Endothelial cell of umbilical vein (primary cell): ENCODE data around the gene TMEM205. TPM values are rescaled to one million over a fixed set of nuclear protein-coding genes. Genes with fewer than 3 reads are reported as not detected.

Source experiments
- BruUV-seq: library from RNA; stranded (reverse); fragments of 400-500 nt; replicated peaks from 2 replicates; lab custom pipeline; 2021; lab: Mats Ljungman, UMichigan
- CTCF ChIA-PET: fragments of 300-600, 350-600 bp; sonication (Branson Sonifier 250); formaldehyde crosslinking; loops from one replicate; lab custom pipeline; 2021; ENCODE audit warnings: antibody characterized with exemption, inconsistent platforms; lab: Charles Lee
- POLR2A ChIA-PET: fragments of 300-600, 350-600 bp; sonication (Branson Sonifier 250); formaldehyde crosslinking; loops from one replicate; lab custom pipeline; 2021; ENCODE audit warnings: antibody characterized with exemption, inconsistent platforms; lab: Charles Lee
- DNase-seq: peaks from one replicate; pipeline ENCODE4 v3.0.0-alpha.2; 2011; ENCODE audit warnings: low read depth, low spot score
- FAIRE-seq: peaks from 2 replicates; lab custom pipeline; 2011; peaks lifted over from hg19 to GRCh38; lab: Jason Lieb, UNC
- H2AFZ ChIP-seq: 2 replicates; pipeline ENCODE4 v1.6.0; 2012; ENCODE audit warnings: low read depth, low read length, control low read depth, inconsistent platforms
- H3K27ac ChIP-seq: 2 replicates; pipeline ENCODE4 v1.5.1; 2011; ENCODE audit warnings: low read depth, mild to moderate bottlenecking, control low read depth, low read length, moderate library complexity; ENCODE audit not compliant: insufficient read depth
- H3K27me3 ChIP-seq, 2 experiments: 2 replicates each; pipeline versions ENCODE4 v1.6.0 to v1.6.1; 2011; ENCODE audit warnings: low read length in 2 of 2, mixed read lengths in 1 of 2; ENCODE audit not compliant: control insufficient read depth in 2 of 2, insufficient read depth in 2 of 2
- H3K36me3 ChIP-seq, 2 experiments: 2 replicates in 1 of 2; 3 replicates in 1 of 2; pipeline ENCODE4 v1.5.1; 2011; ENCODE audit warnings: low read length in 2 of 2, mild to moderate bottlenecking in 1 of 2, moderate library complexity in 1 of 2; ENCODE audit not compliant: control insufficient read depth in 2 of 2, insufficient read depth in 2 of 2; ENCODE audit errors: extremely low read depth in 1 of 2
- H3K4me1 ChIP-seq: 3 replicates; pipeline ENCODE4 v1.5.1; 2011; ENCODE audit warnings: mild to moderate bottlenecking, low read length; ENCODE audit not compliant: control insufficient read depth, insufficient read depth; ENCODE audit errors: extremely low read depth
- H3K4me2 ChIP-seq: 2 replicates; pipeline ENCODE4 v1.6.1; 2011; ENCODE audit warnings: low read length, control low read depth, mixed read lengths; ENCODE audit not compliant: insufficient read depth
- H3K4me3 ChIP-seq, 3 experiments: fragments of 200-600 bp in 1 of 3; sonication (generic), shearing (Covaris generic) in 1 of 3; replicated peaks in 1 of 3; 2 replicates each; pipeline ENCODE4 v1.5.1; 2011 to 2016; ENCODE audit warnings: control low read depth in 3 of 3, low read length in 3 of 3, mild to moderate bottlenecking in 2 of 3, inconsistent platforms in 1 of 3, low read depth in 1 of 3, moderate library complexity in 1 of 3; ENCODE audit not compliant: insufficient read depth in 1 of 3
- H3K79me2 ChIP-seq: 2 replicates; pipeline ENCODE4 v1.6.0; 2012; ENCODE audit warnings: low read length, inconsistent platforms; ENCODE audit not compliant: control insufficient read depth, insufficient read depth
- H3K9ac ChIP-seq: replicated peaks from 2 replicates; pipeline ENCODE3; 2011; ENCODE audit warnings: low read length, control low read depth; ENCODE audit not compliant: insufficient read depth; ENCODE audit errors: extremely low read depth
- H3K9me1 ChIP-seq: replicated peaks from 3 replicates; pipeline ENCODE4 v1.6.0; 2011; ENCODE audit warnings: mild to moderate bottlenecking, low read length; ENCODE audit not compliant: control insufficient read depth, insufficient read depth; ENCODE audit errors: extremely low read depth
- H3K9me3 ChIP-seq: replicated peaks from 2 replicates; pipeline ENCODE4 v1.5.1; 2012; ENCODE audit warnings: low read length, inconsistent platforms; ENCODE audit not compliant: control insufficient read depth, insufficient read depth
- H4K20me1 ChIP-seq: replicated peaks from 2 replicates; pipeline ENCODE3; 2011; ENCODE audit warnings: mild to moderate bottlenecking, low read length; ENCODE audit not compliant: control insufficient read depth, insufficient read depth; ENCODE audit errors: extremely low read depth
- EZH2 ChIP-seq: IDR thresholded peaks from 2 replicates; pipeline ENCODE4 v1.6.1; 2012; ENCODE audit warnings: borderline replicate concordance, low read depth, mild to moderate bottlenecking, moderate library complexity, low read length, inconsistent platforms; ENCODE audit not compliant: severe bottlenecking
- FOS ChIP-seq: IDR thresholded peaks from 2 replicates; pipeline ENCODE4 v1.6.1; 2011; ENCODE audit warnings: mild to moderate bottlenecking, low read length, moderate library complexity, borderline replicate concordance; ENCODE audit not compliant: insufficient read depth
- GATA2 ChIP-seq: IDR thresholded peaks from 2 replicates; pipeline ENCODE4 v1.7.0; 2011; ENCODE audit warnings: low read depth, mild to moderate bottlenecking, moderate library complexity, mixed read lengths, low read length; ENCODE audit not compliant: insufficient read length, insufficient read depth
- JUN ChIP-seq: IDR thresholded peaks from 2 replicates; pipeline ENCODE4 v1.6.1; 2011; ENCODE audit warnings: borderline replicate concordance, low read depth; ENCODE audit not compliant: insufficient read length, insufficient read depth
- MYC ChIP-seq: IDR thresholded peaks from one replicate; pipeline ENCODE4 v1.6.1; 2011; ENCODE audit warnings: mild to moderate bottlenecking, low read depth, low read length
- POLR2A ChIP-seq: IDR thresholded peaks from 2 replicates; pipeline ENCODE4 v1.6.1; 2012; ENCODE audit warnings: low read depth, mild to moderate bottlenecking, control low read depth, low read length
- POLR2AphosphoS5 ChIP-seq: IDR thresholded peaks from 2 replicates; pipeline ENCODE4 v1.6.1; 2012; ENCODE audit warnings: low read depth, mild to moderate bottlenecking, control low read depth, low read length, moderate library complexity; ENCODE audit not compliant: insufficient read depth
- dilution Hi-C: fragments of 300-500 bp; cut with MboI; formaldehyde crosslinking; loops from one replicate; pipeline ENCODE4 v1.15.0; 2019; ENCODE audit warnings: low sequenced_read_pairs; ENCODE audit not compliant: extremely low pct_ligation_motif_present
- intact Hi-C: fragments of 100-400 bp; cut with micrococcal nuclease; formaldehyde crosslinking; loops from one replicate; pipeline ENCODE4 v1.10.0; 2022
- polyA plus RNA-seq, 4 experiments: library from polyadenylated mRNA; depleted of rRNA in 3 of 4; stranded (reverse) in 3 of 4; unstranded in 1 of 4; fragments of >200 nt; gene quantifications; 2 replicates each; pipeline versions ENCODE4 v1.2.1 to v1.2.3, GENCODE V29; 2011 to 2012; ENCODE audit warnings: missing spikeins in 1 of 4
- total RNA-seq: library from RNA; stranded (reverse); gene quantifications from 2 replicates; pipeline ENCODE4 v1.2.3, GENCODE V29; 2021
- TF ChIP-seq, protein P1 (sequence below), 2 donors: IDR thresholded peaks; 1 replicate in 1 of 2; 2 replicates in 1 of 2; pipeline ENCODE4 v1.5.1; 2011; ENCODE audit warnings: low read length in 2 of 2, mild to moderate bottlenecking in 2 of 2, moderate library complexity in 2 of 2, control low read depth in 1 of 2, inconsistent platforms in 1 of 2, low read depth in 1 of 2; ENCODE audit not compliant: insufficient read depth in 1 of 2; ENCODE audit errors: extremely low read depth in 1 of 2
- TF ChIP-seq, protein P2 (sequence below): IDR thresholded peaks from 2 replicates; pipeline ENCODE4 v1.6.1; 2011; ENCODE audit not compliant: insufficient read depth, insufficient read length

The TMEM205 gene
- total and polyA plus RNA-seq, 2 donors (not counting 3 experiments of a cell fraction or from before 2014, with no cell fraction given) = 57.3 to 345 TPM

DNA sequence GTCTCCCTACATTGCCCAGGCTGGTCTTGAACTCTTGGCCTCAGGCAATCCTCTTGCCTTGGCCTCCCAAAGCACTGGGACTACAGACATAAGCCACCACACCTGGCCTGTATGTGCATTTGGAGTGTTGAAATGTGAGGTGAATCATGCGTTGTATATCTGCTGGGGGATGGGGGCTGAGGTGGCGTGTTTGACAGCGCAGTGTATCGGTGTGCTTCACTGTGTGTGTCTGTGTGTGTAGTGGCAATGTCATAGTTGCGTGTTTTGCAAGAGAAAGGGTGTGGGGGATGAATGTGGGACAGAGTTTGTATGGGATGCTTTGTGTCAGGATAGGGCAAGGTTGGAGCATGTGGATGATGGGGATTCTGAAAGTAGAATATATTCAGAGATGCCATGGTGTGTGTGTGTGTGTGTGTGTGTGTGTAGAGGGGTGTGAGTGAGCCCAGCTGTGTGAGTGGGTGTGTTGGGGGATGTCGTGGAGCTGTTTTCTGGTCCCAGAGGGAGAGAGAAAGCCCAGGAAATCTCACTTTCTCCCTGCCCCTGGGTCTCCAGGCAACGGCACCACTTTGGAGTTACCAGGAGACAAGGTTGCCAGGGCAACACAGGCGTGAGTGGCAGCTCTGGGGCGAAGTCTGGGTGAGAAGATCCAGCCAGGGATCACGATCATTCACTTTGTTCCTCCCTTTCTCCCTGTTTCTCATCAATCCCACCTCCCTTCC, 27.3 kb upstream of the TMEM205 start:
- H3K9ac ChIP-seq = no peak overlapping the region
- FAIRE-seq (no peak), DNase-seq (no peak)
- no peak overlapping the region for H2AFZ ChIP-seq
- CTCF ChIA-PET = interaction anchor here (2.0 to 2.8 kb wide), 2 partner anchors 10 to 79 kb away, joined by 8 to 20 read pairs; partner anchors contain the start of gene EPOR
- no peak overlapping the region for H3K4me3 ChIP-seq
- TF ChIP-seq GATA2 = no peak
- TF ChIP-seq JUN = no peak
- TF ChIP-seq, protein P1, sequence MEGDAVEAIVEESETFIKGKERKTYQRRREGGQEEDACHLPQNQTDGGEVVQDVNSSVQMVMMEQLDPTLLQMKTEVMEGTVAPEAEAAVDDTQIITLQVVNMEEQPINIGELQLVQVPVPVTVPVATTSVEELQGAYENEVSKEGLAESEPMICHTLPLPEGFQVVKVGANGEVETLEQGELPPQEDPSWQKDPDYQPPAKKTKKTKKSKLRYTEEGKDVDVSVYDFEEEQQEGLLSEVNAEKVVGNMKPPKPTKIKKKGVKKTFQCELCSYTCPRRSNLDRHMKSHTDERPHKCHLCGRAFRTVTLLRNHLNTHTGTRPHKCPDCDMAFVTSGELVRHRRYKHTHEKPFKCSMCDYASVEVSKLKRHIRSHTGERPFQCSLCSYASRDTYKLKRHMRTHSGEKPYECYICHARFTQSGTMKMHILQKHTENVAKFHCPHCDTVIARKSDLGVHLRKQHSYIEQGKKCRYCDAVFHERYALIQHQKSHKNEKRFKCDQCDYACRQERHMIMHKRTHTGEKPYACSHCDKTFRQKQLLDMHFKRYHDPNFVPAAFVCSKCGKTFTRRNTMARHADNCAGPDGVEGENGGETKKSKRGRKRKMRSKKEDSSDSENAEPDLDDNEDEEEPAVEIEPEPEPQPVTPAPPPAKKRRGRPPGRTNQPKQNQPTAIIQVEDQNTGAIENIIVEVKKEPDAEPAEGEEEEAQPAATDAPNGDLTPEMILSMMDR (IDR thresholded peaks at IDR 0.05; ENCODE audit: extremely low read depth in 1 of 2, insufficient read depth in 1 of 2, low read depth in 1 of 2, low read length in 2 of 2) = no peak
- TF ChIP-seq POLR2AphosphoS5 = no peak
- TF ChIP-seq, protein P2, sequence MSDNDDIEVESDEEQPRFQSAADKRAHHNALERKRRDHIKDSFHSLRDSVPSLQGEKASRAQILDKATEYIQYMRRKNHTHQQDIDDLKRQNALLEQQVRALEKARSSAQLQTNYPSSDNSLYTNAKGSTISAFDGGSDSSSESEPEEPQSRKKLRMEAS = no peak
- no peak for TF ChIP-seq POLR2A
- no peak for TF ChIP-seq MYC
- TF ChIP-seq FOS = no peak
- TF ChIP-seq EZH2 = no peak
- no peaks in the 10 kb centered on the region for H4K20me1 ChIP-seq
- H3K9me1 ChIP-seq = no peaks in the 10 kb centered on the region
- no peaks in the 10 kb centered on the region for H3K27me3 ChIP-seq
- dilution Hi-C loops (no loop called here), intact Hi-C loops (no loop called here)
- H3K4me2 ChIP-seq = no peak overlapping the region
- BruUV-seq = no TSS peak
- POLR2A ChIA-PET = no interaction called here
- H3K79me2 ChIP-seq = peaks cover 3% of the 10 kb centered on the region
- H3K9me3 ChIP-seq = no peaks in the 10 kb centered on the region
- H3K4me1 ChIP-seq = peaks cover 32% of the 10 kb centered on the region
- H3K27ac ChIP-seq = no peak overlapping the region
- no peaks in the 10 kb centered on the region for H3K36me3 ChIP-seq
